Kidney (tissue), 14 donors: ENCODE results near the gene NELFE. TPM values are rescaled to one million over a fixed set of nuclear protein-coding genes. Genes with fewer than 3 reads are reported as not detected.
"Not testable (repeated sequence)": the region's sequence is repeated elsewhere in the genome, so short reads cannot be mapped to it uniquely, and the experiment has no call there.

Experiments used
- DNase-seq, 5 donors: peaks; one replicate each; pipeline ENCODE4 v3.0.0-alpha.2; 2013 to 2020
- FAIRE-seq: peaks from 2 replicates; lab custom pipeline; 2012; peaks lifted over from hg19 to GRCh38; lab: Jason Lieb, UNC
- H3K27ac ChIP-seq, 2 donors: one replicate each; pipeline ENCODE4 v1.7.0; 2013; ENCODE audit warnings: low read depth in 2 of 2, low read length in 2 of 2, inconsistent platforms in 1 of 2
- H3K27me3 ChIP-seq: one replicate; pipeline ENCODE4 v1.7.1; 2013; ENCODE audit warnings: low read length, inconsistent platforms; ENCODE audit not compliant: control insufficient read depth, insufficient read depth
- H3K36me3 ChIP-seq, 3 donors: one replicate each; pipeline versions ENCODE4 v1.7.0 to v1.7.1; 2013; ENCODE audit warnings: low read length in 3 of 3, control low read depth in 1 of 3, inconsistent platforms in 1 of 3; ENCODE audit not compliant: insufficient read depth in 3 of 3, control insufficient read depth in 2 of 3
- H3K4me1 ChIP-seq, 3 donors: one replicate each; pipeline versions ENCODE4 v1.7.0 to v1.7.1; 2013; ENCODE audit warnings: low read length in 3 of 3, inconsistent platforms in 1 of 3, low read depth in 1 of 3; ENCODE audit not compliant: control insufficient read depth in 2 of 3, insufficient read depth in 2 of 3
- H3K4me3 ChIP-seq, 3 donors: one replicate each; pipeline versions ENCODE4 v1.7.0 to v1.8.1; 2013; ENCODE audit warnings: low read length in 3 of 3, control low read depth in 1 of 3, inconsistent platforms in 1 of 3
- H3K9ac ChIP-seq, 3 donors: one replicate each; pipeline versions ENCODE4 v1.7.0 to v1.7.1; 2013; ENCODE audit warnings: low read length in 3 of 3, control low read depth in 1 of 3, inconsistent platforms in 1 of 3
- H3K9me3 ChIP-seq, 3 donors: one replicate each; pipeline versions ENCODE4 v1.7.0 to v1.7.1; 2013; ENCODE audit warnings: low read length in 3 of 3, control low read depth in 1 of 3, inconsistent platforms in 1 of 3; ENCODE audit not compliant: control insufficient read depth in 2 of 3, insufficient read depth in 1 of 3
- CTCF ChIP-seq: IDR thresholded peaks from 3 replicates; pipeline ENCODE4 v1.5.1; 2012; ENCODE audit warnings: mild to moderate bottlenecking, moderate library complexity, borderline replicate concordance; ENCODE audit not compliant: insufficient read depth; ENCODE audit errors: extremely low read depth
- intact Hi-C: fragments of 100-400 bp; cut with DNase I; formaldehyde crosslinking; loops from one replicate; pipeline ENCODE4 v1.11.1; 2022
- polyA plus RNA-seq: library from polyadenylated mRNA; stranded (reverse); fragments of 350-450 nt; fragmentation: Illumina TruSeq; extraction: RNeasy Lipid Tissue Mini Kit (QIAGEN cat#74804); gene quantifications from one replicate; pipeline ENCODE4 v1.2.3, GENCODE V29; 2014; ENCODE audit warnings: low read depth, low replicate concordance; ENCODE audit not compliant: insufficient read depth
- total RNA-seq: library from RNA; stranded (reverse); fragmentation: NEBNext Ultra II Directional; extraction: Animal tissue kit (Norgen Biotek cat#: 25700); gene quantifications from one replicate; pipeline ENCODE4 v1.2.1, GENCODE V29; 2021
- donor health status: control.
- donor health status: control.
- donor health status: control.
- donor health status: control.
- donor health status: control.
- donor health status: DM: yes; HTN: yes; CAD: no.
- donor health status: Normal renal cell carcinoma (clear cell type).

Gene NELFE
- total and polyA plus RNA-seq, 2 donors from 2014 or later: 62.0 to 83.0 TPM

DNA sequence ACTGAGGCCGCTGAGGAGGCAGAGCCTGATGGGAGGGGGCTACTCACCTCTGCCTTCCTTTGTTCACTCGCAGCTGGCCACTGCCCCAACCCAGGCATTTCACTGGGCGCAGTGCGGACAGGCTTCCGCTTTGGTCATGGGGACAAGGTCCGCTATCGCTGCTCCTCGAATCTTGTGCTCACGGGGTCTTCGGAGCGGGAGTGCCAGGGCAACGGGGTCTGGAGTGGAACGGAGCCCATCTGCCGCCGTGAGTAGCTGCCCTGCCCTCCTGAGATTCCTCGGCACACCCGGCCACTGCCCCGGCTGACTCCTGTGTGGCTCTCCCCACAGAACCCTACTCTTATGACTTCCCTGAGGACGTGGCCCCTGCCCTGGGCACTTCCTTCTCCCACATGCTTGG, 25.2 kb downstream of the NELFE start:
- no peak overlapping the region for H3K27ac ChIP-seq
- intact Hi-C loops: no loop called here
- H3K36me3 ChIP-seq: no peaks in the 10 kb centered on the region
- H3K27me3 ChIP-seq: no peaks in the 10 kb centered on the region
- H3K4me1 ChIP-seq: no peaks in the 10 kb centered on the region
- TF ChIP-seq CTCF: no peak
- no peak overlapping the region for H3K4me3 ChIP-seq
- no peak for DNase-seq
- no peak for FAIRE-seq
- no peak overlapping the region for H3K9ac ChIP-seq
- no peaks in the 10 kb centered on the region for H3K9me3 ChIP-seq

- FAIRE-seq, intact Hi-C loops, H3K4me1 ChIP-seq, H3K9me3 ChIP-seq, H3K9ac ChIP-seq, H3K27ac ChIP-seq, DNase-seq, H3K27me3 ChIP-seq, H3K4me3 ChIP-seq, H3K36me3 ChIP-seq: not testable (repeated sequence)
These were observed 26.6 kb downstream of the NELFE start for GRCh38 chr6:31932137-31932536.

GRCh38 chr6:31930962-31931361, 27.8 kb downstream of the NELFE start:
- H3K27ac ChIP-seq: no peak overlapping the region
- H3K9me3 ChIP-seq: no peaks in the 10 kb centered on the region
- TF ChIP-seq CTCF: no peak
- no peak for DNase-seq
- no peak overlapping the region for H3K4me3 ChIP-seq
- no peaks in the 10 kb centered on the region for H3K36me3 ChIP-seq
- H3K27me3 ChIP-seq: no peaks in the 10 kb centered on the region
- no peaks in the 10 kb centered on the region for H3K4me1 ChIP-seq
- no peak overlapping the region for H3K9ac ChIP-seq
- FAIRE-seq: no peak
- intact Hi-C loops: no loop called here

DNA sequence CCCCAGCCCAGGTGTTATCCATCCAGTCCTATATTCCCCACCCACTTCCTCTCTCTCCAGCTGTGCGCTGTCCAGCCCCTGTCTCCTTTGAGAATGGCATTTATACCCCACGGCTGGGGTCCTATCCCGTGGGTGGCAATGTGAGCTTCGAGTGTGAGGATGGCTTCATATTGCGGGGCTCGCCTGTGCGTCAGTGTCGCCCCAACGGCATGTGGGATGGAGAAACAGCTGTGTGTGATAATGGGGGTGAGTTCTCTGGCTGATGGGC, 30.2 kb downstream of the NELFE start:
- DNase-seq (no peak), FAIRE-seq (no peak)
- no peaks in the 10 kb centered on the region for H3K36me3 ChIP-seq
- no peak overlapping the region for H3K9ac ChIP-seq
- no peaks in the 10 kb centered on the region for H3K9me3 ChIP-seq
- intact Hi-C loops: no loop called here
- no peak overlapping the region for H3K4me3 ChIP-seq
- no peak overlapping the region for H3K27ac ChIP-seq
- no peaks in the 10 kb centered on the region for H3K27me3 ChIP-seq
- no peaks in the 10 kb centered on the region for H3K4me1 ChIP-seq
- no peak for TF ChIP-seq CTCF
